ENCODE data around the gene PEAK1. TPM values are rescaled to one million over a fixed set of nuclear protein-coding genes. Genes with fewer than 3 reads are reported as not detected.
"Not testable (repeated sequence)": the region's sequence is repeated elsewhere in the genome, so short reads cannot be mapped to it uniquely, and the experiment has no call there.

PEAK1 gene
- total and polyA plus RNA-seq, 2 experiments from 2014 or later: 7.8 to 34.1 TPM

DNA sequence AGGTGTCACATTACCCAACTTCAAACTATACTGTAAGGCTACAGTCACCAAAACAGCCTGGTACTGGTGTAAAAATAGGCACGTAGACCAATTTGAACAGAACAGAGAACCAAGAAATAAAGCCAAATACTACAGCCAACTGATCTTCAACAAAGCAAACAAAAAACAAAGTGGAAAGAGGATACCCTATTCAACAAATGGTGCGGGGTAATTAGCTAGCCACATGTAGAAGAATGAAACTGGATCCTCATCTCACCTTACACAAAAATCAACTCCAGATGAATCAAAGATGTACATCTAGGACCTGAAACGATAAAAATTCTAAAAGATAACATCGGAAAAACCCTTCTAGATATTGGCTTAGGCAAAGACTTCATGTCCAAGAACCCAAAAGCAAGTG is 13.1 kb downstream of the PEAK1 start:
- H3K9me2 ChIP-seq (ENCODE audit: insufficient read depth): no peaks in the 10 kb centered on the region
- no peak overlapping the region for H3K4me2 ChIP-seq
- no peak overlapping the region for H3K27ac ChIP-seq (ENCODE audit: low read depth)
- H4K20me1 ChIP-seq (replicated peaks; ENCODE audit: insufficient read depth): peaks cover 4% of the 10 kb centered on the region
- H3K4me1 ChIP-seq (ENCODE audit: insufficient read depth): peaks cover 22% of the 10 kb centered on the region
- H3K36me3 ChIP-seq (ENCODE audit: insufficient read depth): no peaks in the 10 kb centered on the region
- no peak overlapping the region for H2AFZ ChIP-seq
- Mint-ChIP-seq H3K36me3 (ENCODE audit: low read depth) (peaks cover 12% of the 10 kb centered on the region; the same call in 2 of the 3 replicates), H3K4me1 (peaks cover 27% of the 10 kb centered on the region; the same call in 2 of the 3 replicates), H3K4me3 (no peak overlapping the region), H3K9me3 (peaks cover 7% of the 10 kb centered on the region; the same call in 2 of the 3 replicates), H3K27me3 (ENCODE audit: insufficient read depth, low read depth, poor library complexity) (no peaks in the 10 kb centered on the region), H3K27ac (no peak overlapping the region)
- ATAC-seq (no peak), DNase-seq (ENCODE audit: low spot score) (no peak)
- H3K79me2 ChIP-seq (replicated peaks; ENCODE audit: insufficient read depth): peaks cover 100% of the 10 kb centered on the region
- no peak overlapping the region for H3K4me3 ChIP-seq
- H3F3A ChIP-seq (replicated peaks; ENCODE audit: low read depth): no peaks in the 10 kb centered on the region
- no peaks in the 10 kb centered on the region for H3K27me3 ChIP-seq (ENCODE audit: insufficient read depth)
- TF ChIP-seq ETS1 (IDR thresholded peaks at IDR 0.05) (no peak), CREB1 (CRISPR knock-in tag; IDR thresholded peaks at IDR 0.05; ENCODE audit: low read depth) (no peak), POLR2AphosphoS5 (IDR thresholded peaks at IDR 0.05; ENCODE audit: low read depth) (no peak), EZH2phosphoT487 (IDR thresholded peaks at IDR 0.05; ENCODE audit: unreplicated experiment) (no peak), CTCF (conservative IDR thresholded peaks at IDR 0.05; ENCODE audit: low read depth in 2 of 2) (no peak), ZNF462 (CRISPR knock-in tag; IDR thresholded peaks at IDR 0.05) (no peak), ZNF331 (CRISPR knock-in tag; IDR thresholded peaks at IDR 0.05; ENCODE audit: low read depth) (no peak)
- TF ChIP-seq, protein P1, sequence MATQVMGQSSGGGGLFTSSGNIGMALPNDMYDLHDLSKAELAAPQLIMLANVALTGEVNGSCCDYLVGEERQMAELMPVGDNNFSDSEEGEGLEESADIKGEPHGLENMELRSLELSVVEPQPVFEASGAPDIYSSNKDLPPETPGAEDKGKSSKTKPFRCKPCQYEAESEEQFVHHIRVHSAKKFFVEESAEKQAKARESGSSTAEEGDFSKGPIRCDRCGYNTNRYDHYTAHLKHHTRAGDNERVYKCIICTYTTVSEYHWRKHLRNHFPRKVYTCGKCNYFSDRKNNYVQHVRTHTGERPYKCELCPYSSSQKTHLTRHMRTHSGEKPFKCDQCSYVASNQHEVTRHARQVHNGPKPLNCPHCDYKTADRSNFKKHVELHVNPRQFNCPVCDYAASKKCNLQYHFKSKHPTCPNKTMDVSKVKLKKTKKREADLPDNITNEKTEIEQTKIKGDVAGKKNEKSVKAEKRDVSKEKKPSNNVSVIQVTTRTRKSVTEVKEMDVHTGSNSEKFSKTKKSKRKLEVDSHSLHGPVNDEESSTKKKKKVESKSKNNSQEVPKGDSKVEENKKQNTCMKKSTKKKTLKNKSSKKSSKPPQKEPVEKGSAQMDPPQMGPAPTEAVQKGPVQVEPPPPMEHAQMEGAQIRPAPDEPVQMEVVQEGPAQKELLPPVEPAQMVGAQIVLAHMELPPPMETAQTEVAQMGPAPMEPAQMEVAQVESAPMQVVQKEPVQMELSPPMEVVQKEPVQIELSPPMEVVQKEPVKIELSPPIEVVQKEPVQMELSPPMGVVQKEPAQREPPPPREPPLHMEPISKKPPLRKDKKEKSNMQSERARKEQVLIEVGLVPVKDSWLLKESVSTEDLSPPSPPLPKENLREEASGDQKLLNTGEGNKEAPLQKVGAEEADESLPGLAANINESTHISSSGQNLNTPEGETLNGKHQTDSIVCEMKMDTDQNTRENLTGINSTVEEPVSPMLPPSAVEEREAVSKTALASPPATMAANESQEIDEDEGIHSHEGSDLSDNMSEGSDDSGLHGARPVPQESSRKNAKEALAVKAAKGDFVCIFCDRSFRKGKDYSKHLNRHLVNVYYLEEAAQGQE (IDR thresholded peaks at IDR 0.05; ENCODE audit: unreplicated experiment): no peak

GRCh38 chr15:77406173-77406759 is 13.6 kb downstream of the PEAK1 start:
- not testable (repeated sequence) for H3K9me2 ChIP-seq (ENCODE audit: insufficient read depth); H3K27ac Mint-ChIP-seq; H4K20me1 ChIP-seq (replicated peaks; ENCODE audit: insufficient read depth); H3K27me3 Mint-ChIP-seq (ENCODE audit: insufficient read depth, low read depth, poor library complexity); H3K4me3 ChIP-seq; H3F3A ChIP-seq (replicated peaks; ENCODE audit: low read depth); H3K9me3 Mint-ChIP-seq; H3K27ac ChIP-seq (ENCODE audit: low read depth); H3K4me3 Mint-ChIP-seq; H2AFZ ChIP-seq; ATAC-seq; H3K27me3 ChIP-seq (ENCODE audit: insufficient read depth); DNase-seq (ENCODE audit: low spot score); H3K36me3 ChIP-seq (ENCODE audit: insufficient read depth)
- H3K4me1 ChIP-seq (ENCODE audit: insufficient read depth): peaks cover 22% of the 10 kb centered on the region
- peaks cover 100% of the 10 kb centered on the region for H3K79me2 ChIP-seq (replicated peaks; ENCODE audit: insufficient read depth)
- Mint-ChIP-seq H3K36me3 (ENCODE audit: low read depth) (peaks cover 12% of the 10 kb centered on the region; the same call in 2 of the 3 replicates), H3K4me1 (peaks cover 27% of the 10 kb centered on the region; the same call in 2 of the 3 replicates)
- H3K4me2 ChIP-seq: peak overlapping the region; percentile 33
